T-cell (primary cell): ENCODE measurements around the gene SHCBP1. TPM values are rescaled to one million over a fixed set of nuclear protein-coding genes. Genes with fewer than 3 reads are reported as not detected.
A peak's percentile ranks its signal among the peaks of the same experiment; 100 is the strongest.

Experiments used
- ATAC-seq, 4 experiments: fragments of 200-7000 bp in 3 of 4; fragments of 150-1000 bp in 1 of 4; cut with Tn5 transposase; replicated peaks in 1 of 4; 1 replicate in 3 of 4; 2 replicates in 1 of 4; pipeline ENCODE4 v1.10.0; 2021; ENCODE audit warnings: moderate library complexity in 3 of 4, mild to moderate bottlenecking in 2 of 4, moderate number of reproducible peaks in 1 of 4
- CTCF ChIA-PET, 2 donors: fragments of 300-600 bp; sonication (Branson Sonifier 250); formaldehyde crosslinking; loops; one replicate each; lab custom pipeline; 2022; ENCODE audit warnings: antibody characterized with exemption in 2 of 2; lab: Charles Lee
- POLR2A ChIA-PET, 2 donors: fragments of 300-600 bp; sonication (Branson Sonifier 250); formaldehyde crosslinking; loops; one replicate each; lab custom pipeline; 2022; ENCODE audit warnings: antibody characterized with exemption in 2 of 2; lab: Charles Lee
- DNase-seq, 35 experiments: peaks; one replicate each; pipeline versions ENCODE4 v3.0.0 to v3.0.0-alpha.2; 2013 to 2023
- H3K27ac ChIP-seq: one replicate; pipeline ENCODE4 v1.5.1; 2013; ENCODE audit warnings: low read length
- H3K27me3 ChIP-seq, 2 experiments: replicated peaks in 1 of 2; 1 replicate in 1 of 2; 2 replicates in 1 of 2; pipeline versions ENCODE4 v1.6.1 to v1.7.0; 2013; ENCODE audit warnings: low read length in 1 of 2, mixed read lengths in 1 of 2; ENCODE audit not compliant: control insufficient read depth in 2 of 2, insufficient read depth in 2 of 2; ENCODE audit errors: extremely low read depth in 1 of 2
- H3K36me3 ChIP-seq, 2 donors: 1 replicate in 1 of 2; 2 replicates in 1 of 2; pipeline versions ENCODE4 v1.6.1 to v1.7.0; 2013; ENCODE audit warnings: low read length in 1 of 2; ENCODE audit not compliant: control insufficient read depth in 2 of 2, insufficient read depth in 1 of 2; ENCODE audit errors: extremely low read depth in 1 of 2
- H3K4me1 ChIP-seq, 2 experiments: 1 replicate in 1 of 2; 2 replicates in 1 of 2; pipeline versions ENCODE4 v1.6.1 to v1.7.0; 2013; ENCODE audit warnings: low read length in 2 of 2, mixed read lengths in 1 of 2; ENCODE audit not compliant: insufficient read depth in 2 of 2, control insufficient read depth in 1 of 2; ENCODE audit errors: extremely low read depth in 1 of 2
- H3K4me3 ChIP-seq, 2 donors: 1 replicate in 1 of 2; 2 replicates in 1 of 2; pipeline versions ENCODE4 v1.5.1 to v1.7.0; 2013; ENCODE audit warnings: mild to moderate bottlenecking in 2 of 2, low read length in 1 of 2, moderate library complexity in 1 of 2; ENCODE audit not compliant: control insufficient read depth in 1 of 2; ENCODE audit errors: extremely low read depth in 1 of 2
- H3K9me3 ChIP-seq: 2 replicates; pipeline ENCODE4 v1.7.0; 2013
- H3K27ac Mint-ChIP-seq, 2 donors: one replicate each; pipeline ENCODE4 v1.8.0; 2020 to 2021; ENCODE audit warnings: mild to moderate bottlenecking in 2 of 2, mixed read lengths in 2 of 2
- H3K27me3 Mint-ChIP-seq, 2 donors: one replicate each; pipeline ENCODE4 v1.8.0; 2021 to 2022; ENCODE audit warnings: mixed read lengths in 2 of 2
- H3K36me3 Mint-ChIP-seq: one replicate; pipeline ENCODE4 v1.8.0; 2021; ENCODE audit warnings: mixed read lengths
- H3K4me1 Mint-ChIP-seq, 3 donors: one replicate each; pipeline ENCODE4 v1.8.0; 2020 to 2022; ENCODE audit warnings: mixed read lengths in 3 of 3, mild to moderate bottlenecking in 1 of 3
- H3K4me3 Mint-ChIP-seq, 3 donors: one replicate each; pipeline ENCODE4 v1.8.0; 2020 to 2022; ENCODE audit warnings: mild to moderate bottlenecking in 3 of 3, mixed read lengths in 3 of 3, moderate library complexity in 3 of 3
- H3K9me3 Mint-ChIP-seq, 3 donors: one replicate each; pipeline ENCODE4 v1.8.0; 2020 to 2022; ENCODE audit warnings: mixed read lengths in 3 of 3
- WGBS: methylation state at CpG from one replicate; pipeline ENCODE4 v1.1.5; 2013; ENCODE audit warnings: missing lambda C conversion rate; ENCODE audit not compliant: insufficient coverage; 5-methylcytosine and 5-hydroxymethylcytosine counted together
- total RNA-seq, 35 experiments: library from RNA in 6 of 35; stranded (reverse) in 6 of 35; fragments of 120-200 nt in 1 of 35; gene quantifications; one replicate each; pipeline versions ENCODE4 v1.2.1 to v1.2.4 and lab custom pipeline; 2013 to 2026

Gene SHCBP1
- total RNA-seq, 5 donors from 2014 or later (not counting 1 experiment from before 2014, with no cell fraction given): 0.69 to 4.1 (median 1.1) TPM

GRCh38 chr16:46618516-46618915, 2.7 kb downstream of the SHCBP1 start:
- Mint-ChIP-seq H3K36me3 (no peaks in the 10 kb centered on the region), H3K9me3 (no peaks in the 10 kb centered on the region), H3K27ac (no peak overlapping the region), H3K4me1 (peaks cover 16 to 20% (median 17%) of the 10 kb centered on the region in 3 donors), H3K4me3 (no peak overlapping the region), H3K27me3 (no peaks in the 10 kb centered on the region)
- Histone ChIP-seq H3K4me3 (no peak overlapping the region), H3K9me3 (no peaks in the 10 kb centered on the region), H3K4me1 (peaks cover 0 to 8% of the 10 kb centered on the region in 2 experiments), H3K27ac (no peak overlapping the region), H3K36me3 (peaks cover 0 to 4% of the 10 kb centered on the region in 2 donors), H3K27me3 (peaks cover 0 to 3% of the 10 kb centered on the region in 2 experiments)
- ATAC-seq (no peak), DNase-seq (no peak)
- ChIA-PET POLR2A (no interaction called here), CTCF (no interaction called here)
- no CpG with 5 or more reads among the region's 4 CpGs for WGBS

DNA sequence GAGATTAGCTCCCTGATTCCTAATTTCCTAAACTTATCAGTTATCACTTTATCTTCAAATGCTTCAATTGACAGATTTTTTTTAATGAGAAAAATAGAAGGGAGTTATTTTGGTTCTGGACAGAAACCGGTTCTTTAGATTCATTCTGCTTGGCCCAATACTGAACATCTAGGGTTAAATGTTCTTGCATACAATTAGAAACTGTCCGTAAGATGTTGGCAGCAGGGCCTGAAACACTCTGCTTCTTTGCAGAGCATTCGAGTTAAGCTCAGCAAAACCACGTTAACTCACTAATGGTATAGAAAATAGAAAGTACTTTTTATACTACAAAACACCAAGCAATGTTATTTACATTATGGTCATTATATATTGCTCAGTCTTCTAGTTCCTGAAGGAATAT, 7.2 kb downstream of the SHCBP1 start:
- Histone ChIP-seq H3K9me3 (no peaks in the 10 kb centered on the region), H3K36me3 (peaks cover 0 to 4% of the 10 kb centered on the region in 2 donors), H3K27me3 (no peaks in the 10 kb centered on the region), H3K4me3 (no peak overlapping the region), H3K4me1 (no peaks in the 10 kb centered on the region), H3K27ac (no peak overlapping the region)
- H3K27me3 Mint-ChIP-seq: no peaks in the 10 kb centered on the region
- H3K27ac Mint-ChIP-seq: no peak overlapping the region
- DNase-seq (no peak), ATAC-seq (no peak)
- ChIA-PET POLR2A (no interaction called here), CTCF (no interaction called here)
- no peaks in the 10 kb centered on the region for H3K36me3 Mint-ChIP-seq
- no peaks in the 10 kb centered on the region for H3K9me3 Mint-ChIP-seq
- no peak overlapping the region for H3K4me3 Mint-ChIP-seq
- H3K4me1 Mint-ChIP-seq: no peaks in the 10 kb centered on the region
- WGBS: 88% methylated on average over 1 of the region's 4 CpGs

- Histone ChIP-seq H3K36me3 (peaks cover 0 to 4% of the 10 kb centered on the region in 2 donors), H3K9me3 (no peaks in the 10 kb centered on the region), H3K4me3 (no peak overlapping the region), H3K4me1 (no peaks in the 10 kb centered on the region), H3K27ac (no peak overlapping the region), H3K27me3 (no peaks in the 10 kb centered on the region)
- no peaks in the 10 kb centered on the region for H3K36me3 Mint-ChIP-seq
- no peaks in the 10 kb centered on the region for H3K27me3 Mint-ChIP-seq
- ChIA-PET CTCF (interaction anchor here in 1 of 2 donors (1.3 kb wide), 1 partner anchor 60 kb away, joined by 3 read pairs; no protein-coding TSS in a partner anchor), POLR2A (no interaction called here)
- no peaks in the 10 kb centered on the region for H3K9me3 Mint-ChIP-seq
- H3K4me3 Mint-ChIP-seq: no peak overlapping the region
- DNase-seq (no peak), ATAC-seq (no peak)
- 92% methylated on average over 2 of the region's 2 CpGs for WGBS
- no peaks in the 10 kb centered on the region for H3K4me1 Mint-ChIP-seq
- no peak overlapping the region for H3K27ac Mint-ChIP-seq
Observed at GRCh38 chr16:46613352-46613751, 7.8 kb downstream of the SHCBP1 start.

DNA sequence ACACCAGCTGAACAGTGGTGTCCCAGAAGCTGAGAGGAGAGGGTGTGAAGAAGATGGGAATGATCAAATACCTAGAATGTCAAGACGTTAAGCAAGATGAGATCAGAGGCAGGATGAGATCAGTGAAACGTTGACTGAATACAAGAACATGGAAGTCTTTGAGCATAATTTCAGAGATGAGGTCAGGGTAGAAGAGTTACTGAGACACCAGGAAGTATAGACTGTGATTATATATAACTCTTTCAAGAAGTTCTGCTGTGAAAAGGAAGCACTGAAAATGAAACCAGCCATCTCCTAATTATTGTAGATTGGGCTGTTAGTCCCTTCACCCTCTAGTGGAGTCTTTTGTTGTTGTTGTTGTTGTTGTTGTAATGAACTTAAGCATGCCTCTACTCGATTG, 9.1 kb downstream of the SHCBP1 start:
- Mint-ChIP-seq H3K27me3 (no peaks in the 10 kb centered on the region), H3K27ac (no peak overlapping the region), H3K4me3 (no peak overlapping the region), H3K9me3 (no peaks in the 10 kb centered on the region), H3K4me1 (no peaks in the 10 kb centered on the region), H3K36me3 (no peaks in the 10 kb centered on the region)
- no peak overlapping the region for H3K27ac ChIP-seq
- no peaks in the 10 kb centered on the region for H3K36me3 ChIP-seq
- no peak for ATAC-seq
- 33% methylated on average over 2 of the region's 3 CpGs for WGBS
- no peaks in the 10 kb centered on the region for H3K9me3 ChIP-seq
- CTCF ChIA-PET: no interaction called here
- H3K27me3 ChIP-seq: no peaks in the 10 kb centered on the region
- POLR2A ChIA-PET: no interaction called here
- DNase-seq: peak in 1 of 35 experiments; percentile 4
- H3K4me1 ChIP-seq: no peaks in the 10 kb centered on the region
- H3K4me3 ChIP-seq: no peak overlapping the region

GRCh38 chr16:46607529-46607928, 13.7 kb downstream of the SHCBP1 start:
- Mint-ChIP-seq H3K4me3 (no peak overlapping the region), H3K9me3 (no peaks in the 10 kb centered on the region), H3K36me3 (no peaks in the 10 kb centered on the region), H3K27ac (no peak overlapping the region), H3K27me3 (no peaks in the 10 kb centered on the region), H3K4me1 (no peaks in the 10 kb centered on the region)
- H3K27ac ChIP-seq: no peak overlapping the region
- no CpG with 5 or more reads among the region's 1 CpG for WGBS
- H3K36me3 ChIP-seq: no peaks in the 10 kb centered on the region
- H3K27me3 ChIP-seq: no peaks in the 10 kb centered on the region
- peak in 1 of 35 experiments; percentile 65 for DNase-seq
- no peak for ATAC-seq
- H3K4me3 ChIP-seq: no peak overlapping the region
- H3K4me1 ChIP-seq: no peaks in the 10 kb centered on the region
- ChIA-PET CTCF (interaction anchor here (0.7 to 1.6 kb wide), 7 partner anchors 14 to 54 kb away, joined by 3 to 7 read pairs (median 3); no protein-coding TSS in a partner anchor), POLR2A (no interaction called here)
- H3K9me3 ChIP-seq: no peaks in the 10 kb centered on the region

DNA sequence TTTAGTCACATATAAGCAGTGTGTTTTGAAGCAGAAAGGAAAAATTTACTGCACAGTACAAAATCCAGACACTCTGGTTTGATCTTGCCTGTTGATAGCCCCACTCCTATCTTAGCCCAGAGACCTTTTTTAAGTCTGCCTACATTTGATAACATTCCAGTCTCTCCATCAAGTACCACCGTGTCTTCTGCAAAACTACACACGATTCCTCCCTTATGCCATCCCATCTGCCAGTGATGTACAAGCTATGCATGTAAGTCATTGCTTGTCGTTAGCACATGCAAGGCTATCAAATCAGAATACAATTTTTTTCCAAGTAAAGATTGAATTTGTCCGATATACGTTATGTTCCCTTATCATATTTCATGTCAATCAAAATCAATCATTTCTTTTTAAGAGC, 14.9 kb downstream of the SHCBP1 start:
- H3K4me1 ChIP-seq: no peaks in the 10 kb centered on the region

More for the DNA sequence above, 14.9 kb downstream of the SHCBP1 start:
- Mint-ChIP-seq H3K36me3 (no peaks in the 10 kb centered on the region), H3K4me1 (no peaks in the 10 kb centered on the region), H3K27ac (no peak overlapping the region), H3K9me3 (no peaks in the 10 kb centered on the region), H3K27me3 (no peaks in the 10 kb centered on the region), H3K4me3 (no peak overlapping the region)
- WGBS: 100% methylated on average over 2 of the region's 5 CpGs
- ChIA-PET CTCF (interaction anchor here (0.5 to 1.6 kb wide), 7 partner anchors 9 to 1754 kb away, joined by 3 to 7 read pairs (median 3); no protein-coding TSS in a partner anchor), POLR2A (interaction anchor here in 1 of 2 donors (0.6 kb wide), 1 partner anchor 57 kb away, joined by 3 read pairs; no protein-coding TSS in a partner anchor)
- H3K27ac ChIP-seq: no peak overlapping the region
- ATAC-seq (no peak), DNase-seq (no peak)
- H3K4me3 ChIP-seq: no peak overlapping the region
- H3K27me3 ChIP-seq: no peaks in the 10 kb centered on the region
- no peaks in the 10 kb centered on the region for H3K36me3 ChIP-seq
- H3K9me3 ChIP-seq: no peaks in the 10 kb centered on the region
